Stimulated activated CD8-positive, alpha-beta memory T cell treated with anti-CD3 and anti-CD28 coated beads, Interleukin-12 subunit alpha, Interleukin-12 subunit beta, amount 100 ng/mL, for 4 hours (primary cell): ENCODE measurements around the gene SETD7.
A peak's percentile ranks its signal among the peaks of the same experiment; 100 is the strongest.
"Not testable (repeated sequence)": the region's sequence is repeated elsewhere in the genome, so short reads cannot be mapped to it uniquely, and the experiment has no call there.

Experiments
- DNase-seq: peaks from one replicate; pipeline ENCODE4 v3.0.0-alpha.2; 2020; ENCODE audit warnings: low read depth

Gene SETD7

DNA sequence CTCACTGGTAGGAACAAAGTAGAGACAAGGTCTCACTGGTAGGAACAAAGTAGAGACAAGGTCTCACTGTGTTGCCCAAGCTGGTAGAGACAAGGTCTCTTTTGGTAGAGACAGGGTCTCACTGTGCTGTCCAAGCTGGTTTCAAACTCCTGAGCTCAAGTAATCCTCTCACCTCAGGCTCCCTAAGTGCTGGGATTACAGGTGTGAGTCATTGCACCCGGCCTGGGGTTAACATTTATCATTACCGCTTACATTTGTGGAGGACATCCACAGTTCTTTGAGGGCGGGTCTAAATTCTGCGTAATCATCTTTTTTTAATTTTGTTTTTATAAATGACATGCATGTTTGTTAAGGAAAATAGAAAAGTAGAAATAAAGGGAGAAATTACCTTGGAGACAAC, 90.1 kb downstream of the SETD7 start:
- DNase-seq = no peak

DNA sequence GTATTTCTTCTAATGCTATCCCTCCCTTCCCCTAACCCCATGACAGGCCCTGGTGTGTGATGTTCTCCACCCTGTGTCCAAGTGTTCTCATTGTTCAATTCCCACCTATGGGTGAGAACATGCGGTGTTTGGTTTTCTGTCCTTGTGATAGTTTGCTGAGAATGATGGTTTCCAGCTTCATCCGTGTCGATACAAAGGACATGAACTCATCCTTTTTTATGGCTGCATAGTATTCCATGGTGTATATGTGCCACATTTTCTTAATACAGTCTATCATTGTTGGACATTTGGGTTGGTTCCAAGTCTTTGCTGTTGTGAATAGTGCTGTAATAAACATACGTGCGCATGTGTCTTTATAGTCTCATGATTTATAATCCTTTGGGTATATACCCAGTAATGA, 91.5 kb downstream of the SETD7 start:
- DNase-seq = not testable (repeated sequence)

DNA sequence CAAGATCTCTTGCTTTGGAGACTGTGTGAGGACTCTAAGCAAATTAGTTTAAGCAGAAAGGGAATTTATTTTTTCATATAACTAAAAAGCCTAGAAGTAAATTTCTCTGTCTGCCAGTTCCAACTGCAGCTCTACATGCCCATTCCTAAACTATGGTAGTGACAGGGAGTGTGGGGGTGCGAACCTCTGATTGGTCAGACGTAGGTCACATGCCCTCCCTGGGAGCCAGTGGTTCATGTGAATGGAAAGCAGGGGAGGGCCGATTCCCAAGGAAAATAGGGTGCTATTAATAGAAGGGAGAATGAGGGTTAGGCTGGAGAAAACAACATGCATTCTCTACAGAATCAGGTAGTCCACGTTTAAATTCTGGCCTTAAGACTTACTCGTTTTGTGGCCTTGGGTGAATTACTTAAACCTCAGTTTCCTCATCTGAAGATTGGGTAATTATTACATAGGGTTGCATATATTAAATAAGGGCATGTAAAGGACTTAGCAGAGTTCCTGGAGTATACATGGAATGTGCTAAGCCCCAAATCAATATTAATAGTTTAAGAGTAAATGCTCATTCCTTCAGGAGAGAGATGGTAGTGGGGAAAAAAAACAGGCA, 94.9 kb downstream of the SETD7 start:
- no peak for DNase-seq

DNA sequence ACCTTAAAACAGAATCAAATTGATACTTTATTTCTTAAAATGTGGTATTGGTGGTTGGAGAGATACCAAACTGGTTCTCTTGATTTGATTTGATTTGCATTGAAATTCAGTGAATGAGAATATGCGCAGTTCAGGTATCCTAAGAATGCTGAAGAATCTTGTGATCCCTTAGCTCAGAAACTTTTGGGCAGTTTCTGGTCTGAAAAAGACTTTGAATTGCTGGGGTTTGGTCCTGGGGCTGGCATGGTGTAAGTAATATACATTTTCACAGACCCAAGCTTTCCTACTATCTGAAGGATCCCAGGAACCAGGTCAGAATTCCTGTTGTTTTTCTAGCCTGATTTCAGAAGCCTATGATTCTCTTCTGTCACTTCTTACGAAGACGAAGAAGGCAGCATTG, 95.5 kb downstream of the SETD7 start:
- DNase-seq = no peak

DNA sequence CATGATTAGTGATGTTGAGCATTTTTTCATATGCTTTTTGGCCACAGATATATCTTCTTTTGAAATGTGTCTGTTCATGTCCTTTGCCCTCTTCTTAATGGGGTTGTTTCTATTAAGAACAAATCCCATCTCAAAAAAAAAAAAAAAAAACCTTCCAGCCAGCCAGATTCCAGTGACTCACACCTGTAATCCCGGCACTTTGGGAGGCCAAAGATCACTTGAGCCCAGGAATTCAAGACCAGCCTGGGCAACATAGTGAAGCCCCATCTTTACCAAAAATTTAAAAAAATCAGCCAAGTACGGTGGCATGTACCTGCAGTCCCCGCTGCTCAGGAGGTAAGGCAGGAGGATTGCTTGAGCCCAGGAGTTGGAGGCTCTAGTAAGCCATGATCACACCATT, 97.0 kb downstream of the SETD7 start:
- no peak for DNase-seq

DNA sequence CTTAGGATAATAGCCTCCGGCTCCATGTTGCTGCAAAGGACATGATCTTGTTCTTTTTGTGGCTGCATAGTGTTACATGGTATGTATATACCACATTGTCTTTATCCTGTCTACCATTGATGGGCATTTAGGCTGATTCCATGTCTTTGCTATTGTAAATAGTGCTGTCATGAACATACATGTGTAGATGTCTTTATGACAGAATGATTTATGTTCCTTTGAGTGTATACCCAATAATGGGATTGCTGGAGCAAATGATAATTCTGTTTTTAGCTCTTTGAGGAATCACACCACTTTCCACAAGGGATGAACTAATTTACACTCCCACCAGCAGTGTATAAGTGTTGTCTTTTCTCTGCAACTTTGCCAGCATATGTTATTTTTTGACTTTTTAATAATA, 97.5 kb downstream of the SETD7 start:
- DNase-seq = no peak

DNA sequence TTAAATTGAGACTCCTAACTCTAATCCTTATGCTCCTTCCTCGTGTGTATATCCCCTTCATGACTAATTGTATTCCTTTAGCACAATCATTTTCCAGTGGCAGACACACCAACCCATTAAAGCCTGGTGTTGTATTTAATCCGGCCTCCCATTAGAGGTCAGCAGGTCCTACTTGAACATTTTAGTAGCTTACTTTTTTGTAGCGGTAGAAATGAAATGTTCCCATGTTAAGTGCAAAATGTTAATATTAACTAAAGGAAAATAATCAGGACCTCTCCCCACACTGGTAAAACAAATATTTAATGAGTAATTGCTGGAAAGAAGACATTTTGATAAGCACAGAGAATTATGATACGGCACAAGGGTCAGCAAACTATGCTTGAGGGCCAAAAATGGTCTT, 98.7 kb downstream of the SETD7 start:
- DNase-seq = no peak

DNA sequence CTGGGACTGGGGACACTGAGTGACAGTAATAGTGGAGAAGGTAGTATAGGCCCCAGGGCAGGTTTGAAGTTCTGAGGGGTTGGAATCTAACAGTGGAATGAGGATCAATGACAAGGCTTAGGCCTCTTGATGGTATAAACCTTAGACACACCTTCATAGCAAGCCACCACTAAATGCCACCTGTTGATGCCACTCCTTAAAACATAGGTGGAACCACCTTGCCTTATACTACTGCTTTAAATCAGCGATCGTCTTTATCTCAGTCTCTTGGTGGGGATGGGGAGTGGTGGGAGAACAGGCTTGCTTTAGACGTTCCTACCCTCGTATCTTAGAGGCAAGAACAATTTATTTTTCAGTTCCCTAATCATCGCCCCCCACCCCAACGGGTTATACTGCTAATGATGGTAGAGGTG, 100.9 kb downstream of the SETD7 start:
- no peak for DNase-seq

DNA sequence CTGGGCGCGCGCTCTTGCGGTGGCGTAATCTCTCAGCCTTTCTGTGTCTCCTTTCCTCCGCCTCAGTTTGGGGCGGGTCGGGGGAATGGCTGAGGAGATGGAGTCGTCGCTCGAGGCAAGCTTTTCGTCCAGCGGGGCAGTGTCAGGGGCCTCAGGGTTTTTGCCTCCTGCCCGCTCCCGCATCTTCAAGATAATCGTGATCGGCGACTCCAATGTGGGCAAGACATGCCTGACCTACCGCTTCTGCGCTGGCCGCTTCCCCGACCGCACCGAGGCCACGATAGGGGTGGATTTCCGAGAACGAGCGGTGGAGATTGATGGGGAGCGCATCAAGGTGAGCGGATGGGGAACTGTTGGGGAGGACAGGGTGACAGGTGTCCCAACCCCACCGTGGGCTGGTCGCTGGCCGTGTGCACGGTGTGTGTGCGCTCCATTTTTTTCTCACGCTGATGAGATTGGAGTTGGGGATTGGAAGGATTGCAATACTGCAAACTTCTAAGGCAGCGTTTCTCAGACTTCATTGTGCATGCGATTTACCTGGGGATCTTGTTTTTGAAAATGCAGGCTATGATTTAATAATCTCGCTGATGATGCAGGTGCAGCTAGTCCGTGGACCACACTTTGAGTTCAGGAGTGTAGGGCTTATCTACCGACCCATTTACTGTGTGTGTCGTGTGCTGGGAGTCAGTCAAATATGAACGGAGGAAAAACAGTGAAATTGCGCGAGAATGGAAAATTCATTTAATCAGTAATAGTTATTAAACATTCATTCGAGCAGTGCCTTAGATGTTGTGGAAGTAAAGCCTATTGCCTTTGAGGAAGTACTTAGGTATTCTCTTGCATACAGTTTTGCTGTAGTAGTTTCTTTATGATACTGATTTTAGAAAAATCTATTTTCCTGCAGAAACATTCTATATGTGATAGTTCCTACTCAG, 101.6 kb downstream of the SETD7 start, which contains the start of gene RAB33B:
RAB33B (plus strand) TSS at position 11 of the 935 bp plus-strand sequence; CDS start at position 86, 75 bp downstream.
- DNase-seq = no peak

DNA sequence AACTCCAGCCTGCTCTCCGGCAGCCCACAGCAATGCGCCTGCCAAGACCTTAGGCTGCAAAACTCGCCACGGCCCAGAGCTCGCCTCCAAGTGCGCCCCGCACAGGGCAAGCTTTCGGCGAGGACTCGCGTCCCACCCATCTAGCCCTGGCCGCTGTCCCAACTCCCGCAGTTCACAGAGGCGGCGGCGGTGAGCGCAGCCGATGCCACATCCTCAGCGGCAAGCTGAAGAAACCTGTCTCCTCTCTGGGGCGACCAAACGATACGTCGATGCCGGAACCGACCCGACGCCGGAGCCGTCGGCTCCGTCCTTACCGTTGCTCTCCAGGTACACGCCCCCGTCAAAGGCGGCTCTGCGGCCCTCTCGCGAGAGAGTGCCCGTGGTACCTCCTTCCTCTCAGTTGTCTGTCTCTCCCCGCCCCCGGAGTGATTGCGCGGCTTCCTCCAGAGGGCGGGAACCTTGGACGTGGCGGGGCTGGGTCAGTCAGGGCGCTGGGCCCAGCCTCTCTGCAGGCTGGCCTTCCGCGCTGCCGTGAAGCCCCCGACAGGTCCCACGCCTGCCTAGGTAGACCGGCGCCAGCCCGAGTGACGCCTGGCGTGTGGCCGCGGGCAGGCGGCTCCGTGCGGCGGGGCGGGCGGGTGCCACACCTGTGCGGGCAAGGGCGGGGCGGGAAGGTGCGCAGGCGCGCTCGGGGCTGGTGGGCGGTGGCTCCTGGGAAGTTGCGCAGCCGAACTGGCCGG, 102.5 kb downstream of the SETD7 start:
- DNase-seq = peak; percentile 95

DNA sequence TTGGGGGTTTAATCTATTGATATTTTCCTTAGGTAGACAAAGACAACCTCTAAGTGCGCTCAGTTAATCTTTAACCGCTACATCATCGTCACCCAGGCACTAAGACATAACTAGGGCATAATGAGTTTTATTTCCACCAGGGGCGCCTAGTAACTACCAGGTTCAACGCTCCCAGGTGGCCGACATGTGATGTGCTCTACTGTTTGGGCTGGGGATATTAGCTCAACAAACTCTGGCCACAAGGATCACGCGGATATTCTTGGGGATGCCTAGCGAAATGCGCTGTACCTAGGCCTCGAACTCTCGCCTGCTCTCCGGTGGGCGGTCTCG, 103.0 kb downstream of the SETD7 start:
- DNase-seq = no peak

DNA sequence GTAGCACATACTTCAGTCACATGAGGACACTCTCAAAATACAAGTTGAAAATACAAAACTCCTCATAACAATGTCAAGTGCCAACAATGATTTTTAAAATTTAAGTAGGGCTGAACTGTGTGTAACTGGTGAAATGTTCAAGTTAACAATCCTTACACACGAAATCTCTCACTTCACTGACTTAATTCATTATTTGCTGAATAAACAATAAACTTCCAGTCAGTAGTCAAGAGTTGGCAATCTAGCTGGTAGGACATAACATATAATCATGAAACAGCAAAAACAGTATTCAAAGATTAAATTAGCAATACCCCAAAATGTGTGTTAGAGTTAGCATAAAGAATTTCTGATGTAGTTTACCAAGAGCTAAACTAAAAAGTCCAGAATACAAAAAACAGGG, 104.0 kb downstream of the SETD7 start:
- DNase-seq = no peak

DNA sequence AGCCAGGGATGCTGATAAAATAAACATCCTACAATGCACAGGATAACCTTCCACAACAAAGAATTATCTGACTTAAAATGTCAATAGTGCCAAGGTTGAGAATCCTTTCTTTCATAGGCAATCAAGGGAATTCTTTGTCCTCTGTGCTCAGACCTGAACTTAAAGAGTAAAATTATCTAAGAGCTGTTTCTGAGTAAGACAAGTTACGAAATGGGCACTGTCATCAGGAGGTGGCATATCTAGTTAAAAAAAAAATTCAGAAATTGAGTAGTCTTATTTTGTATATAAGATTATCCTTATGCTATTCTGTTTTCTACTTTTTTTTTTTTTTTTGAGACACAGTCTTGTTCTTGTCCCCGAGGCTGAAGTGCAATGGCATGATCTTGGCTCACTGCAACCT, 105.4 kb downstream of the SETD7 start:
- DNase-seq = no peak

DNA sequence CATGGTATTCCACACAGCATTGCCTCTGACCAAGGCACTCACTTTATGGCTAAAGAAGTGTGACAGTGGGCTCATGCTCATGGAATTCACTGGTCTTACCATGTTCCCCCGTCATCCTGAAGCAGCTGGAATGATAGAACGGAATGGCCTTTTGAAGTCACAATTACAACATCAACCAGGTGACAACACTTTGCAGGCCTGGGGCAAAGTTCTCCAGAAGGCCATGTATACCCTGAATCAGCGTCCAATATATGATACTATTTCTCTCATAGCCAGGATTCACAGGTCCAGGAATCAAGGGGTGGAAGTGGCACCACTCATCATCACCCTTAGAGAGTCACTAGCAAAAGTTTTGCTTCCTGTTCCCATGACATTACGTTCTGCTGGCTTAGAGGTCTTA, 108.9 kb downstream of the SETD7 start:
- DNase-seq = not testable (repeated sequence)
